Activated T-cell treated with anti-CD3 and anti-CD28 coated beads, Interleukin-2, amount 50 U/mL, for 24 hours (primary cell): Measurements from ENCODE around the gene ADAM15.
A peak's percentile ranks its signal among the peaks of the same experiment; 100 is the strongest.

Experiments used
- DNase-seq: peaks from one replicate; pipeline ENCODE4 v3.0.0-alpha.2; 2020
- H3K27ac Mint-ChIP-seq: 2 replicates; pipeline ENCODE4 v1.8.0; 2020; ENCODE audit warnings: mild to moderate bottlenecking, mixed read lengths
- H3K27me3 Mint-ChIP-seq: 2 replicates; pipeline ENCODE4 v1.8.0; 2020; ENCODE audit warnings: mixed read lengths
- H3K36me3 Mint-ChIP-seq: 2 replicates; pipeline ENCODE4 v1.8.0; 2020; ENCODE audit warnings: low read depth, mixed read lengths
- H3K4me1 Mint-ChIP-seq: 2 replicates; pipeline ENCODE4 v1.8.0; 2020; ENCODE audit warnings: low read depth, mixed read lengths
- H3K4me3 Mint-ChIP-seq: 2 replicates; pipeline ENCODE4 v1.8.0; 2020; ENCODE audit warnings: mild to moderate bottlenecking, moderate library complexity, mixed read lengths
- H3K9me3 Mint-ChIP-seq: 2 replicates; pipeline ENCODE4 v1.8.0; 2020; ENCODE audit warnings: mixed read lengths

ADAM15 gene

GRCh38 chr1:155050560-155051341 is at the start of gene ADAM15:
ADAM15 (plus strand) TSS chr1:155051316; CDS start chr1:155051387, 71 bp downstream.
- H3K27ac Mint-ChIP-seq = peak within 1 kb of the TSS; percentile 86
- H3K27me3 Mint-ChIP-seq = no peaks in the 10 kb centered on the region
- peaks cover 26% of the 10 kb centered on the region for H3K4me1 Mint-ChIP-seq
- peaks cover 23% of the 10 kb centered on the region for H3K36me3 Mint-ChIP-seq
- DNase-seq = peak; percentile 90
- H3K4me3 Mint-ChIP-seq = peak within 1 kb of the TSS; percentile 85
- no peaks in the 10 kb centered on the region for H3K9me3 Mint-ChIP-seq

GRCh38 chr1:155001425-155001674 is 49.8 kb upstream of the ADAM15 start:
- H3K27me3 Mint-ChIP-seq = no peaks in the 10 kb centered on the region

GRCh38 chr1:155001675-155002463 is 49.2 kb upstream of the ADAM15 start:
- peaks cover 12% of the 10 kb centered on the region for H3K36me3 Mint-ChIP-seq
- peak overlapping the region; percentile 94 for H3K27ac Mint-ChIP-seq
- H3K27me3 Mint-ChIP-seq = no peaks in the 10 kb centered on the region
- peak overlapping the region; percentile 83 for H3K4me3 Mint-ChIP-seq
- H3K9me3 Mint-ChIP-seq = no peaks in the 10 kb centered on the region
- H3K4me1 Mint-ChIP-seq = peaks cover 68% of the 10 kb centered on the region
- DNase-seq = peak; percentile 97

More at GRCh38 chr1:155001425-155001674, 49.8 kb upstream of the ADAM15 start:
- Mint-ChIP-seq H3K36me3 (peaks cover 12% of the 10 kb centered on the region), H3K4me3 (peak overlapping the region; percentile 83), H3K27ac (peak overlapping the region; percentile 94), H3K4me1 (peaks cover 63% of the 10 kb centered on the region), H3K9me3 (no peaks in the 10 kb centered on the region)
- DNase-seq = peak; percentile 79

- Mint-ChIP-seq H3K27me3 (no peaks in the 10 kb centered on the region), H3K4me3 (peak within 1 kb of the TSS; percentile 92), H3K9me3 (no peaks in the 10 kb centered on the region), H3K27ac (peak within 1 kb of the TSS; percentile 94), H3K36me3 (peaks cover 12% of the 10 kb centered on the region), H3K4me1 (peaks cover 69% of the 10 kb centered on the region)
- DNase-seq = peak; percentile 55
Measured at GRCh38 chr1:155002464-155003226, 48.5 kb upstream of the ADAM15 start, which contains the start of gene ZBTB7B. ZBTB7B (plus strand) TSS chr1:155002802; CDS start chr1:155014661, 11,859 bp downstream.

GRCh38 chr1:155003227-155003765 is 47.8 kb upstream of the ADAM15 start:
- H3K27ac Mint-ChIP-seq = peak overlapping the region; percentile 92
- DNase-seq = peak; percentile 59
- no peaks in the 10 kb centered on the region for H3K27me3 Mint-ChIP-seq
- H3K9me3 Mint-ChIP-seq = no peaks in the 10 kb centered on the region
- H3K36me3 Mint-ChIP-seq = peaks cover 12% of the 10 kb centered on the region
- peak overlapping the region; percentile 92 for H3K4me3 Mint-ChIP-seq
- H3K4me1 Mint-ChIP-seq = peaks cover 66% of the 10 kb centered on the region

- Mint-ChIP-seq H3K36me3 (peaks cover 13% of the 10 kb centered on the region), H3K4me1 (peaks cover 66% of the 10 kb centered on the region), H3K27ac (peak overlapping the region; percentile 92), H3K9me3 (no peaks in the 10 kb centered on the region), H3K27me3 (no peaks in the 10 kb centered on the region), H3K4me3 (peak overlapping the region; percentile 92)
- peak; percentile 49 for DNase-seq
Measured at GRCh38 chr1:155003766-155004351, 47.3 kb upstream of the ADAM15 start.

- Mint-ChIP-seq H3K4me3 (peak overlapping the region; percentile 92), H3K27me3 (no peaks in the 10 kb centered on the region), H3K36me3 (peaks cover 17% of the 10 kb centered on the region), H3K9me3 (no peaks in the 10 kb centered on the region), H3K4me1 (peaks cover 63% of the 10 kb centered on the region), H3K27ac (peak overlapping the region; percentile 91)
- peak; percentile 46 for DNase-seq
Measured at GRCh38 chr1:155004352-155005075, 46.6 kb upstream of the ADAM15 start.

- no peaks in the 10 kb centered on the region for H3K27me3 Mint-ChIP-seq
- H3K9me3 Mint-ChIP-seq = no peaks in the 10 kb centered on the region
- peaks cover 64% of the 10 kb centered on the region for H3K4me1 Mint-ChIP-seq
- no peak for DNase-seq
- peaks cover 25% of the 10 kb centered on the region for H3K36me3 Mint-ChIP-seq
- peak overlapping the region; percentile 91 for H3K27ac Mint-ChIP-seq
- peak overlapping the region; percentile 66 for H3K4me3 Mint-ChIP-seq
Measured at GRCh38 chr1:155005076-155006011, 45.8 kb upstream of the ADAM15 start.

- H3K9me3 Mint-ChIP-seq = no peaks in the 10 kb centered on the region
- H3K27me3 Mint-ChIP-seq = no peaks in the 10 kb centered on the region
- peaks cover 33% of the 10 kb centered on the region for H3K36me3 Mint-ChIP-seq
- H3K27ac Mint-ChIP-seq = peak overlapping the region; percentile 91
- DNase-seq = peak; percentile 63
- H3K4me1 Mint-ChIP-seq = peaks cover 66% of the 10 kb centered on the region
- H3K4me3 Mint-ChIP-seq = peak overlapping the region; percentile 66
Measured at GRCh38 chr1:155006601-155007101, 44.5 kb upstream of the ADAM15 start.

GRCh38 chr1:155007251-155007828 is 43.8 kb upstream of the ADAM15 start:
- Mint-ChIP-seq H3K4me3 (no peak overlapping the region), H3K36me3 (peaks cover 38% of the 10 kb centered on the region), H3K4me1 (peaks cover 73% of the 10 kb centered on the region), H3K9me3 (no peaks in the 10 kb centered on the region), H3K27me3 (no peaks in the 10 kb centered on the region), H3K27ac (peak overlapping the region; percentile 91)
- peak; percentile 48 for DNase-seq

- peak; percentile 78 for DNase-seq
- Mint-ChIP-seq H3K4me1 (peaks cover 79% of the 10 kb centered on the region), H3K4me3 (peak overlapping the region; percentile 91), H3K27ac (peak overlapping the region; percentile 96), H3K36me3 (peaks cover 44% of the 10 kb centered on the region), H3K9me3 (no peaks in the 10 kb centered on the region), H3K27me3 (no peaks in the 10 kb centered on the region)
Measured at GRCh38 chr1:155008015-155008941, 42.8 kb upstream of the ADAM15 start.
